HG02623 (cell line): ENCODE data around the gene RSBN1L.

Source experiments
- ATAC-seq: cut with Tn5 transposase; IDR thresholded peaks from one replicate; pipeline ENCODE4 v1.9.1; 2021; ENCODE audit warnings: moderate library complexity; ENCODE audit not compliant: unreplicated experiment

The RSBN1L gene

GRCh38 chr7:77799078-77799964, 103.1 kb downstream of the RSBN1L start:
- no peak for ATAC-seq

- no peak for ATAC-seq
Measured at GRCh38 chr7:77800158-77800557, 103.9 kb downstream of the RSBN1L start.

GRCh38 chr7:77800730-77801129, 104.5 kb downstream of the RSBN1L start:
- no peak for ATAC-seq

GRCh38 chr7:77802557-77803405, 106.5 kb downstream of the RSBN1L start:
- ATAC-seq = no peak

- no peak for ATAC-seq
Measured at GRCh38 chr7:77806425-77806824, 110.2 kb downstream of the RSBN1L start.

GRCh38 chr7:77808517-77808916, 112.3 kb downstream of the RSBN1L start:
- ATAC-seq = no peak

- no peak for ATAC-seq
Measured at GRCh38 chr7:77811516-77812289, 115.4 kb downstream of the RSBN1L start.

GRCh38 chr7:77812290-77812685, 116.0 kb downstream of the RSBN1L start:
- no peak for ATAC-seq

GRCh38 chr7:77813180-77813579, 116.9 kb downstream of the RSBN1L start:
- no peak for ATAC-seq

GRCh38 chr7:77819021-77819420, 122.8 kb downstream of the RSBN1L start:
- no peak for ATAC-seq

GRCh38 chr7:77820967-77821366, 124.7 kb downstream of the RSBN1L start:
- no peak for ATAC-seq

- no peak for ATAC-seq
Measured at GRCh38 chr7:77822269-77822668, 126.0 kb downstream of the RSBN1L start.

- no peak for ATAC-seq
Measured at GRCh38 chr7:77823787-77824186, 127.5 kb downstream of the RSBN1L start.

- ATAC-seq = no peak
Measured at GRCh38 chr7:77824636-77825035, 128.4 kb downstream of the RSBN1L start.

- no peak for ATAC-seq
Measured at GRCh38 chr7:77825131-77825530, 128.9 kb downstream of the RSBN1L start.

- ATAC-seq = no peak
Measured at GRCh38 chr7:77826300-77826699, 130.0 kb downstream of the RSBN1L start.

GRCh38 chr7:77827999-77828398, 131.7 kb downstream of the RSBN1L start:
- ATAC-seq = no peak

- no peak for ATAC-seq
Measured at GRCh38 chr7:77830649-77831355, 134.5 kb downstream of the RSBN1L start.

- no peak for ATAC-seq
Measured at GRCh38 chr7:77831481-77831880, 135.2 kb downstream of the RSBN1L start.

- no peak for ATAC-seq
Measured at GRCh38 chr7:77831953-77832352, 135.7 kb downstream of the RSBN1L start.
